Tibial nerve (tissue), 3 donors: Measurements from ENCODE around the gene KRTAP5-9.

ENCODE experiments used
- POLR2A ChIP-seq, 2 donors: fragments of 450-650 bp; IDR thresholded peaks; one replicate each; pipeline ENCODE4 v1.6.1; 2017; ENCODE audit warnings: antibody characterized with exemption in 2 of 2, mild to moderate bottlenecking in 2 of 2, moderate library complexity in 2 of 2
- TF ChIP-seq, protein P1 (sequence below), 5 experiments: fragments of 200-600 bp in 3 of 5; fragments of 450-650 bp in 2 of 5; sonication (generic) in 3 of 5; IDR thresholded peaks; one replicate each; pipeline ENCODE4 v1.5.1; 2016 to 2019; ENCODE audit warnings: antibody characterized with exemption in 5 of 5, mild to moderate bottlenecking in 3 of 5, moderate library complexity in 2 of 5

DNA sequence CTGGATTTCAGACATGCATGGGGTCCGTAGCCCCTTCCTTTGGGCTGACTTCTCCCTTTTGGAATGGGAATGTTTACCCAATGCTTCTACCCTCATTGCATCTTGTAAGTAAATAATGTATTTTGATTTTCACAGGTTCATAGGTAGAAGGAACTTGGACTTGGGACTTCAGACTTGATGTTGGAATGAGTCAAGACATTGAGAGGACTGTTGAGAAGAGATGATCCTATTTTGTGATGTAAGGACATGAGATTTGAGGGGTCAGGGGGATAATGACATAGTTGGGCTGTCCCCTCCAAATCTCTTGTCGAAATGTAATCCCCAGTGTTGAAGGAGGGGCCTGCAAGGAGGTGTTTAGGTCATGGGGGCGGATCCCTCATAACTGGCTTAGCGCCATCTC lies 16.2 kb downstream of the KRTAP5-9 start:
- TF ChIP-seq, protein P1, sequence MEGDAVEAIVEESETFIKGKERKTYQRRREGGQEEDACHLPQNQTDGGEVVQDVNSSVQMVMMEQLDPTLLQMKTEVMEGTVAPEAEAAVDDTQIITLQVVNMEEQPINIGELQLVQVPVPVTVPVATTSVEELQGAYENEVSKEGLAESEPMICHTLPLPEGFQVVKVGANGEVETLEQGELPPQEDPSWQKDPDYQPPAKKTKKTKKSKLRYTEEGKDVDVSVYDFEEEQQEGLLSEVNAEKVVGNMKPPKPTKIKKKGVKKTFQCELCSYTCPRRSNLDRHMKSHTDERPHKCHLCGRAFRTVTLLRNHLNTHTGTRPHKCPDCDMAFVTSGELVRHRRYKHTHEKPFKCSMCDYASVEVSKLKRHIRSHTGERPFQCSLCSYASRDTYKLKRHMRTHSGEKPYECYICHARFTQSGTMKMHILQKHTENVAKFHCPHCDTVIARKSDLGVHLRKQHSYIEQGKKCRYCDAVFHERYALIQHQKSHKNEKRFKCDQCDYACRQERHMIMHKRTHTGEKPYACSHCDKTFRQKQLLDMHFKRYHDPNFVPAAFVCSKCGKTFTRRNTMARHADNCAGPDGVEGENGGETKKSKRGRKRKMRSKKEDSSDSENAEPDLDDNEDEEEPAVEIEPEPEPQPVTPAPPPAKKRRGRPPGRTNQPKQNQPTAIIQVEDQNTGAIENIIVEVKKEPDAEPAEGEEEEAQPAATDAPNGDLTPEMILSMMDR (IDR thresholded peaks at IDR 0.05): no peak
- TF ChIP-seq POLR2A (IDR thresholded peaks at IDR 0.05): no peak
